Effector memory CD4-positive, alpha-beta T cell (primary cell): ENCODE results near the gene HOXA13.
A peak's percentile ranks its signal among the peaks of the same experiment; 100 is the strongest.

Source experiments
- DNase-seq, 3 donors: peaks; one replicate each; pipeline ENCODE4 v3.0.0-alpha.2; 2020
- H3K27ac ChIP-seq: 2 replicates; pipeline ENCODE4 v1.7.0; 2013; ENCODE audit warnings: mild to moderate bottlenecking, low read length, moderate library complexity; ENCODE audit not compliant: insufficient read depth, poor library complexity, severe bottlenecking
- H3K27me3 ChIP-seq: replicated peaks from 2 replicates; pipeline ENCODE4 v1.7.0; 2013; ENCODE audit warnings: mild to moderate bottlenecking, low read length; ENCODE audit not compliant: insufficient read depth, control insufficient read depth, poor library complexity, severe bottlenecking
- H3K36me3 ChIP-seq: 2 replicates; pipeline ENCODE4 v1.7.0; 2013; ENCODE audit warnings: mild to moderate bottlenecking, low read length, moderate library complexity; ENCODE audit not compliant: control insufficient read depth, insufficient read depth
- H3K4me1 ChIP-seq: 2 replicates; pipeline ENCODE4 v1.7.0; 2013; ENCODE audit warnings: low read length, mild to moderate bottlenecking; ENCODE audit not compliant: control insufficient read depth, insufficient read depth, poor library complexity, severe bottlenecking
- H3K4me3 ChIP-seq: 2 replicates; pipeline ENCODE4 v1.7.0; 2013; ENCODE audit warnings: low read length, low read depth, mild to moderate bottlenecking; ENCODE audit not compliant: insufficient read depth, poor library complexity, severe bottlenecking
- H3K9me3 ChIP-seq: 2 replicates; pipeline ENCODE4 v1.7.0; 2013; ENCODE audit warnings: mild to moderate bottlenecking, low read length, moderate library complexity; ENCODE audit not compliant: control insufficient read depth

HOXA13 gene

DNA sequence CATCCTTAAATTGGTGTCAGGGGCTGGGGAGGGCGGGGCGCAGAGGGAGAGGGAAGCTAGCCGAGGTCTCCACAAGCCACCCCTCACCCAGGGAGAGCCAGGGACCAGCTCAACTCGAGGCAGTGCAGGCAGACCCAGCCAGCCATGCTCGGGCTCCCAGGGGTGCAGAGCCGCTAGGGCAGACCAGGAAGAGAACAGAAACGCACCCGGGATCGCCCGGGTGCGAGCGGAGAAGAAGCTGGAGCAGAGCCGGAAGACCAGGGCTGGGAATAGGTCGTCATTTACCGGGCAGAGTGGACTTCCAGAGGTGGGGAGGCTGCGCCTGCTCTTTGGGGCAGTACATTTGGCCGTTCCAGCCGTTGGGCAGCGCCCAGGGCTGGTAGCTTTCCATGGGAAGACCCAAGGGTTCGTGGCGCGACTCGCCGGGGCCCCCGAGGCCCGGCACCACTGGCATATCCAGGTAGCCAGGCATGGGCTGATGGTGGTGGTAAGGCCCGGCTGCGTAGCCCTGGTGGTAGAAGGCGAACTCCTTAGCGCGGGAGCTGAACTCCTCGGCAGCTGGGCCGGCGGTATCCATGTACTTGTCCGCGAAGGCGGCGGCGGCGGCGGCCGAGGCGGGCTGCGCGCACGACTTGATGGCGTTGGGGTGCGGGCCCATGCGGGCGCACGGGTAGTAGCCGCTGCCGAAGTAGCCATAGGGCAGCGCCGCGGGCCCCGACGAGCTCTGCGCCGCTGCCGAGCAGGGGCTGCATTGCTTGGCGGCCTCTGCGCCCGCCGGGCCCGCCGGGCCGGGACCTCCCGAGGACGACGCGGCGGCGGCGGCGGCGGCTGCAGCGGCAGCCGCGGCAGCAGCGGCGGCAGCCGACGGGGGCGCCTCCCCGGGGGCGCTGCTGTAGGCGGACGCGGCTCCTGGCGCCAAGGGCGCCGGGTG lies 755 bp downstream of the HOXA13 start:
- Histone ChIP-seq H3K27ac (no peak overlapping the region), H3K27me3 (peaks cover 70% of the 10 kb centered on the region), H3K36me3 (no peaks in the 10 kb centered on the region), H3K4me1 (peaks cover 24% of the 10 kb centered on the region), H3K9me3 (no peaks in the 10 kb centered on the region), H3K4me3 (peak overlapping the region; percentile 17)
- DNase-seq = no peak

DNA sequence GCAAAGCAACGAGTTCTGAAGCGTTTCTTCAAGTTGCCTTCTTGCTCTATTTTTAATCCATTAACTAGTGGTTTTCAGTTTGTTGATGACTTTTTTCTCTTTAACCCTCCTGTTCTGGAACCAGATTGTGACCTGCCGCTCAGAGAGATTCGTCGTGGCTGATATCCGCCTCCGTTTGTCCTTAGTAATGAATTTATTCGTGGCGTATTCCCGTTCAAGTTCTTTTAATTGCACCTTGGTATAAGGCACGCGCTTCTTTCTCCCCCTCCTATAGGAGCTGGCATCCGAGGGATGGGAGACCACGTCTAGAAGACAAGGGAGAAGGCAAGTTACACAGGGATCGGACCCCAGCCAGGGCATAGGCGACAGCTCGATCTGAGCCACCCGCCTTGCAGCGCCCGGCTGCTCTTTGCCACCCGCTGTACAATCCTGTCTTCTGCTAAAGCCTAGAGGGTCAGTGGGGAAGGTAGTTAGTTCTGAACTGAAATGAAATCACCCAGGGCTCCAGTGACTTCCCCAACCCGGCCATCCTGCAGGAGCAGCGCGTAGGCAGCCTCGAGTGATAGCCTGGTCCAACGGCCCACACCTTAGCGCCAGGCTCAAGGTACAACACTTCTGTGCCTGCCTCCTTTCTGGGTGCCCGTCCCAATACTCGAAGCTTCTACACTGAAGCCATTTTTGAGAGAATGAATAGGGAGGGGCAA lies 1.6 kb downstream of the HOXA13 start:
- Histone ChIP-seq H3K9me3 (no peaks in the 10 kb centered on the region), H3K27ac (no peak overlapping the region), H3K27me3 (peaks cover 71% of the 10 kb centered on the region), H3K4me1 (peaks cover 29% of the 10 kb centered on the region), H3K36me3 (no peaks in the 10 kb centered on the region), H3K4me3 (no peak overlapping the region)
- no peak for DNase-seq

DNA sequence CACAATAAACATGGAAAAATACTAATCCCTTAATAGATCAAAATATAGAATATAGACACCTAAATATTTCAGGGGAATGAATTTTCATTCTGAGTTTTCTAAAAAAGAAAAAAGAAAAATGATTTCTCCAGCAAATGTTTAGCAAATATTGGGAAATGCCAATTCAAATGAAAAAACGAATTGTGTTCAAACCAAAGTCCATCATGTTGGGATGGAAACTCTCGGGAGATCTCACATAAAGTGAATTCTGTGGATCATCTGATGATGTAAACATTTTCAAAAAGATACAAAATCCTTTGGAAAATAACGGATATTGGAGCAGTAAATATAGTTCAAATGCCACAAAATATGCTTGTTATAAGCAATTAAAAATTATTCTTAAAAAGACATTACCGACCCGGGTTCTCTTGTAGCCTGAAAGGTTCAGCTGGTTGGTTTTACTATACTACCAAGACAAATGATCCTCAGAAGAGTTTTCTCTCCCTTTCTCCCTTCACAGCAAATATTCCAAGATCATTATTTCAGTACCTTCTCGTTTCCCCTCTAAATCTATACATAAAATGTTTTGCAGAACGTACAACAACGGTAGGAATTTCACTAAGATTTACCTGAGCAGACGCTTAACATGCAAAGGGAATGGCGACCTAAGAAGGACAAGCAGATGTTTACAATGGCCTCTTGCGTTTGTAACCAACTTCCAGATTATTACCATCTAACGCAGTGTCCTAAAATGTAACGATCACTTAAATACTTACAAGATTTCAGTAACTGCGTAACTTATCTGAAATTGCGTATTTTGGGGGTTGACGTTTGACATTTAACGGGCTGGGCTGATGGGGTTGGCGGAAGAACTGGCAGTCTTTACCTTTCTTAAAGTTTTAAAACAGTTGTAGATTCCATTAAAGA lies 2.5 kb downstream of the HOXA13 start:
- no peak overlapping the region for H3K27ac ChIP-seq
- peaks cover 35% of the 10 kb centered on the region for H3K4me1 ChIP-seq
- peaks cover 76% of the 10 kb centered on the region for H3K27me3 ChIP-seq
- H3K36me3 ChIP-seq = no peaks in the 10 kb centered on the region
- no peaks in the 10 kb centered on the region for H3K9me3 ChIP-seq
- no peak overlapping the region for H3K4me3 ChIP-seq
- DNase-seq = no peak

DNA sequence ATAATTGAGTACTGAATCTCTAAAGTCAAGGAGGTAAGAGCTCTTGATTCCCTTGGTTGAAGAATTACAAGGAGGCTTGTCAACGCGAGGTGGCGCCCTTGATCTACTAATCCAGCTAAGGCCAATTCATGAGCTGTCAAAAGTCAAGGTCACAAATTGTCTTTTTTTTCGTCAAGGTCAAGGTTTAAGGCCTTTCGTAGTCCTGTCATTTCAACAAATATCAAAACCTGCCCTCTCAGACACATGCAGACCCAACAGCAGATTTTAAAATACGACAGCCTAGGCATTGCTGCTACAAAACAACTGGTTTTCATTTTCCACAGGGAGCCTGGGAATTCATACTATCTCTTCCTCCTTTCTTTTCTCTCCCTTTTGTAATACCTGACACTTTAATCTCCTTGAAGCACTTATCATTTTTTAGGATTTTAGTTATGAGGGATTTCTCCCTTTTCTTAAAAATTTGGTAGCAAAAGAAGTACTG lies 3.6 kb downstream of the HOXA13 start:
- H3K36me3 ChIP-seq = no peaks in the 10 kb centered on the region
- peaks cover 37% of the 10 kb centered on the region for H3K4me1 ChIP-seq
- H3K27me3 ChIP-seq = peaks cover 75% of the 10 kb centered on the region
- DNase-seq = peak; percentile 60 to 74 (median 61)
- no peak overlapping the region for H3K4me3 ChIP-seq
- H3K9me3 ChIP-seq = no peaks in the 10 kb centered on the region
- H3K27ac ChIP-seq = no peak overlapping the region

DNA sequence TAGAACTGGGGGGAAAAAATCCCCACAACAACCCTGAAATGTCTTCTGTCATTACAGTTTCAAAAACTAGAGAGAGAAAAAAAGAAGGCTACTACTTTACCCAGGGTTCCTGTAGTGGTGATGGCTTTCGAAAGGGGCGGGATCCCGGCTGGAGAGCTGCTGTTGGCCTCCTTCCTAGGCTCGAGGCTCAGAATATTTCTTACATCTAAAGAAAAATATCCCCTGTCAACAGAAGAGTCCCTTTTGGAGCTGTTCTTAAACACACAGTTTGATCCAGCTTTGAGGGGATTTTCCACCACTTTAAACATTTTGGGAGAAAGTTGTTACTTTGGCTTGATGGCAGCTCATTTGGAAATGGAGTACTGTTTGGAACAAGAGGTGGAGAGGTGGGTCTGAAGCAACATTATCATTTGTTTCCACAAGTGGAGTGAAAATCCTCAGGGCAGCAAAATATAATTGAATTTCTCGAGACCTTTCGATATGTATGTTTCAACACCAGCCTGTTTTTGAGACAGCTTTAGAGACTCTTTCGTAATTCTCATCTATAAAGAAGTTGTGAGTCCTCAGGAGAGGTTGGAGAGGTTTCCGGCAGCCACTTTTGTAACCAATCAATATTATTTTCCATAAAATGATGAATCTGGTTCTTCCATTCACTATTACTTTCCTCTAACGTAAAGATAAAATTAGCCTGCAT lies 5.1 kb downstream of the HOXA13 start:
- H3K4me3 ChIP-seq = no peak overlapping the region
- DNase-seq = no peak
- H3K9me3 ChIP-seq = no peaks in the 10 kb centered on the region
- peaks cover 78% of the 10 kb centered on the region for H3K27me3 ChIP-seq
- no peak overlapping the region for H3K27ac ChIP-seq
- H3K4me1 ChIP-seq = peaks cover 26% of the 10 kb centered on the region
- H3K36me3 ChIP-seq = no peaks in the 10 kb centered on the region

DNA sequence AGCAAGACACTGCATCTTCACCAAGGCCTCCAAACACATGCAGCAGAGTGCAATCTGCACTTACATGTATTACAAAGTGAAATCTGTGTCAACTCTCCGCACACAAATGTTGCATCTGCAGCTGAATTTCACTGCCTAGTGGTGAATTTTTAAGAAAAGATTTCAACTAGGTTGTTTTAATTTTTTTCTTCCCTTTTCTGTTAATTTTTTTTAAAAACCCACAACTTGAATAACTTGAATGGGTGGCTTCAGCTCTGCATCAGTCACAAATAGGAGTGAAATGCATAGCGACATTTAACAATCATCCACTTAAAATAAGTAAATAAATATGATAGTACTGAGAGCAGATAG lies 5.9 kb downstream of the HOXA13 start:
- Histone ChIP-seq H3K4me3 (no peak overlapping the region), H3K27ac (no peak overlapping the region), H3K4me1 (peaks cover 28% of the 10 kb centered on the region), H3K27me3 (peaks cover 83% of the 10 kb centered on the region), H3K36me3 (no peaks in the 10 kb centered on the region), H3K9me3 (no peaks in the 10 kb centered on the region)
- DNase-seq = no peak

DNA sequence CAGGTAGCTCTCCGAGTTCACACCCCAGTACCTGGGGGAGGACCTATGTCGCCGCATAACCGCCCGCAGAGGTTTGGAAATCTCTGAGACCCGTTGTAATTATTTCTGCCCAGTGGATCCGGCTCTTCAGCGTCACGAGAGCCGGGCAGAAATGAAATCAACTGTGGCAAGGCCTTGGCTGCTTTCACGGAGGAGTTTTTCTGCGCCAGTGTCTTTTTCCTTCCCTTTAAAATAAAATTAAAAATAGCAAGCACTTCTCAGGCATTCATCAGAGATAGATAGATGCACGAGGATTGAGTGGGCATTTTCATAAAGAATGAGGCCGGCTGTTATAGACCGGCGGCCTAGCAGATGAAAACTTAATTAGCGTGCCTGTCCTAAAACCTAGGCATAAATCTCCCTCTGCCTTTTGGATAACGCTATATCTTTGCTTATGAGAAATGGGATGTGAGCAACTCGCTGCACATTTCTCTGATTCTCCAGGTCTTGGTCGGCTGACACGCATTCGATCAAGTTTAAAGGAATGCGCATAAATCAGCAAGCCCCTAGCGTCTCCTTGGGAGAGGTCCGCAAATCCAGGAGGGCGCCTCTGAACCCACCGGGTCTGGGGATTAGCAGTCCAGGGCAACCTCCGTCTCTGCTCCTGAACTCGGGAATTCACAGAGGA lies 6.4 kb downstream of the HOXA13 start:
- DNase-seq = no peak
- Histone ChIP-seq H3K4me1 (peaks cover 28% of the 10 kb centered on the region), H3K36me3 (no peaks in the 10 kb centered on the region), H3K27me3 (peaks cover 83% of the 10 kb centered on the region), H3K4me3 (peak overlapping the region; percentile 25), H3K9me3 (no peaks in the 10 kb centered on the region), H3K27ac (no peak overlapping the region)

DNA sequence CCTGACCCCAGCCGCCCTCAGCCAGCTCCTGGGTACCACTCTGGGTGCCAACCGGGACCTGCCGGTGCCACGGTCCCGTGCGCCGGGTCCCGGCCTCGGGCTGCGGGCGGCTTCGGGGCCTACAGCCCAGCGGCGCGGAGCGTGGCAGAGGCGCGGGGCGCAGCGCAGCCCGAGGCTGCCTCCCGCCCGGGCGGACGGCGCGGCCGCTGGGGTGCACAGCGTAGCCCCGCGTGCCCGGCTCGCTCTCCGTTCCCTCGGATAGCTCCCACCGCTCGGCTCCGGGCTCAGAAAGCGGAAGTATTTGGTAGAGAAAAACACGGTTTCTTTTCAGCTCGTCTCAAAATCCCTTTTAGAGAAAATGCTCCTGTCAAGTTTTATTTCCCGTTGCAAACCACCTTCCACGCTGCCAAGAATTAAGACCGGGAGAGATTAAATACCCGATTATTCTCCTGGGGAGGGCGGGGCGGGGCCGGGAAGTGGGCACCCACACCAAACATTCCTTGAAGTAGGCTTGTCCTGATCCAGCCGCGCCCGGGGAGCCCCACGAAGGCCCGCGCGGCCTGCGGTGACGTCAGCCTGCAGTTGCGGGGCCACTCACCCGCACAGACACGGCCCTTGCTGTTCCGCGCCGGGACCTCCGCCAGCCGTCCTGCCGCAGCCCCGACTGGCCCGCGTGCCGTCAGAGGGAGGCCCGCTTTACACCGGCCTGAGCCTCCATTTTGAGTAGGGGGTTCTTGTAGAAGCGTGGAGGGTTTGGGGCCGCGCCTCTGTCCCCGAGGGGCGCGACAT lies 7.2 kb downstream of the HOXA13 start:
- peaks cover 84% of the 10 kb centered on the region for H3K27me3 ChIP-seq
- H3K27ac ChIP-seq = no peak overlapping the region
- H3K36me3 ChIP-seq = no peaks in the 10 kb centered on the region
- no peaks in the 10 kb centered on the region for H3K9me3 ChIP-seq
- H3K4me1 ChIP-seq = peaks cover 35% of the 10 kb centered on the region
- peak overlapping the region; percentile 25 for H3K4me3 ChIP-seq
- no peak for DNase-seq
